Brain microvascular endothelial cell (primary cell): ENCODE data around the gene FBXW11.
"Not testable (repeated sequence)": the region's sequence is repeated elsewhere in the genome, so short reads cannot be mapped to it uniquely, and the experiment has no call there.

Source experiments
- DNase-seq: peaks from one replicate; pipeline ENCODE4 v3.0.0-alpha.2; 2020
- H3K27ac ChIP-seq: fragments of 250-450 bp; sonication (Bioruptor Pico); 2 replicates; pipeline ENCODE4 v1.5.1; 2020; ENCODE audit warnings: mild to moderate bottlenecking, moderate library complexity
- H3K27me3 ChIP-seq: fragments of 250-450 bp; sonication (Bioruptor Pico); replicated peaks from 2 replicates; pipeline ENCODE4 v1.5.1; 2020; ENCODE audit warnings: mild to moderate bottlenecking
- H3K36me3 ChIP-seq: fragments of 250-450 bp; sonication (Bioruptor Pico); replicated peaks from 2 replicates; pipeline ENCODE4 v1.5.1; 2020; ENCODE audit warnings: mild to moderate bottlenecking
- H3K4me3 ChIP-seq: 2 replicates; pipeline ENCODE4 v1.5.1; 2011; ENCODE audit warnings: low read depth, mild to moderate bottlenecking, control low read depth, low read length, moderate library complexity
- CTCF ChIP-seq: IDR thresholded peaks from 2 replicates; pipeline ENCODE4 v1.5.1; 2011; ENCODE audit warnings: low read depth, mild to moderate bottlenecking, moderate library complexity, low read length, control low read depth, inconsistent platforms; ENCODE audit errors: missing control alignments
- in situ Hi-C: cut with HindIII; loops from 2 replicates; pipeline ENCODE4 v1.10.0; 2017; ENCODE audit warnings: low sequenced_read_pairs, low pct_ligation_motif_present

Gene FBXW11

GRCh38 chr5:171924493-171925122, 81.8 kb downstream of the FBXW11 start:
- no peak for DNase-seq
- no peak overlapping the region for H3K4me3 ChIP-seq
- in situ Hi-C loops: no loop called here

DNA sequence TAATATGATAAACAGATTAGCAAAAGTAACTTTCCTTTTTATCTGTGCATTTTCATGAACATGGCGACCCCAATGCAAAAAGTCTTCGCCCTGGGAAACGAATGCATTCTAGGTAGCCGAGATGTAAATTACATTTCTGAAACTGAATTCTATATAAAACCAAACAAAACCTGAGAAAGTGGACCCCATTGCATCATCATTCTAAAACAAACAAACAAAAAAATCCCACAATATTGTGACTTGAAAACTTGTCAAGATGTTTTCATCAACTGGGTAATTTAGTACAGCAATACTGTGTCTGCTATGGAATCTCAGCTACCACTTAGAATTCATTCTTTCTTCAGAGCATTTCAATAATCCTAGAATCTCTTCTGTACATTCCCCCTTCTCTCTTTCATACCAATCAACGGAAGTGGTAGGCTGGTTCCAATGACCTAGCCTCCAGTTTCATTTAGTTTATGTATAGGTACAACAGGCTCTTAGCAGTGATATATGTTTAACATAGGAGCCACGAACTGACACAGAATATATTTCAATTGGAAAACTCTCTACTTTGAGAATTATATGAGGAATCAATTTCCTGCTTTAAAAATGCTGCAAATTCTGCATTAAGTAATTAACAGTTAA, 85.6 kb downstream of the FBXW11 start:
- no peak overlapping the region for H3K27ac ChIP-seq
- no peaks in the 10 kb centered on the region for H3K36me3 ChIP-seq
- in situ Hi-C loops: no loop called here
- no peaks in the 10 kb centered on the region for H3K27me3 ChIP-seq
- no peak for DNase-seq
- H3K4me3 ChIP-seq: no peak overlapping the region
- TF ChIP-seq CTCF: no peak

More at GRCh38 chr5:171924493-171925122, 81.8 kb downstream of the FBXW11 start:
- Histone ChIP-seq H3K27me3 (no peaks in the 10 kb centered on the region), H3K27ac (no peak overlapping the region), H3K36me3 (no peaks in the 10 kb centered on the region)
- no peak for TF ChIP-seq CTCF

GRCh38 chr5:171915700-171916099, 90.7 kb downstream of the FBXW11 start:
- in situ Hi-C loops, DNase-seq: not testable (repeated sequence)

DNA sequence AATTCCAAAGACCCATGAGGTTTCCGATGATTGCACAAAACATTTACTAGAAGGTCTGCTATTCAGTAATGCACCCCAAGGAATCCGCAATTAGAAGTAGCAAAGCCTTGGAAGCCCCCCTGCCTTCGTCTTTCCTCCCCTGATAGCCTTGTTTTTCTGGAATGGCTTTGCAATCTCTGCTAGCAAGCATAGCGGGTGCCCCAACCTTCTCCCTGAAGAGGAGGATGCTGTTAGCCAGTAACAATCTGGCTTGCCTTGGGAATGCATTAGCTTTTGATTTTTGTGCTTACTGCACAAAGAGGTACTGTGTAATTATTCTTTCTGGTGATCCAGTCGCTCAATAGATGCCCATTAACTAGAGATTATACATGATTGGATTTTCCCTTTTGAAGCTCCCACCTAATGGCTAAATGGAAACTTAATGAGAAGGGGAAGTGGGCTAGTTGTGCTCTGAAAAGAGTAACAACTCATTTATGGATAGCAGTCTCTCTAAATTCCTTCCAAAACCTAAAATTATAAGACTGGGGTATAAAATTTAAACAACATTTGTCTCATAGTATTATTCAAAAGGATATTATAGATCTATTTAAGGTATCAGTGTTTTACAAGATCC, 91.6 kb downstream of the FBXW11 start:
- DNase-seq: no peak
- in situ Hi-C loops: no loop called here
- Histone ChIP-seq H3K27me3 (no peaks in the 10 kb centered on the region), H3K36me3 (no peaks in the 10 kb centered on the region), H3K4me3 (no peak overlapping the region), H3K27ac (no peak overlapping the region)
- TF ChIP-seq CTCF: no peak

More at GRCh38 chr5:171915700-171916099, 90.7 kb downstream of the FBXW11 start:
- not testable (repeated sequence) for H3K27me3 ChIP-seq, H3K4me3 ChIP-seq, H3K36me3 ChIP-seq, H3K27ac ChIP-seq

- TF ChIP-seq CTCF: no peak
- no peak overlapping the region for H3K4me3 ChIP-seq
- in situ Hi-C loops: no loop called here
- no peak overlapping the region for H3K27ac ChIP-seq
- H3K27me3 ChIP-seq: no peaks in the 10 kb centered on the region
- no peaks in the 10 kb centered on the region for H3K36me3 ChIP-seq
- no peak for DNase-seq
Observed at GRCh38 chr5:171913987-171914273, 92.5 kb downstream of the FBXW11 start.

DNA sequence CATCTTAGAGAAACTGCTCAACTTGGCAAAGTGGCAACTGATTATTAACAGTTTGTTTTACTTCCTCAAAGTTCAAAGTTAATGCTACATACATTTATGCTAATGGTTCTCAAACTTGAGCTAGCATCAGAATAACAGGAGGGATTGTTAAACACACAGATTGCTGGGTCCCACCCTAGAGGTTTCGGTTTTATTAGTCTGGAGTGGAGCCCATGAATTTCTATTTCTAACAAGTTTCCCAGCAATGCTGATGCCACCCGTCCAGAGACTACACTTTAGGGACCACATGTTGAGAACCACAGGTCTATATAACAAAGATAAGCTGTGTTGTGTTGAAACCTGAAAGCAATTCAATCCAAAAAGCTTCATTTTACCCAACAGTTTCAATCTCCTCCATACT, 95.3 kb downstream of the FBXW11 start:
- Histone ChIP-seq H3K27ac (no peak overlapping the region), H3K36me3 (no peaks in the 10 kb centered on the region), H3K27me3 (no peaks in the 10 kb centered on the region), H3K4me3 (no peak overlapping the region)
- in situ Hi-C loops: no loop called here
- DNase-seq: no peak
- TF ChIP-seq CTCF: no peak
